ENCODE data around the gene BCOR.

DNA sequence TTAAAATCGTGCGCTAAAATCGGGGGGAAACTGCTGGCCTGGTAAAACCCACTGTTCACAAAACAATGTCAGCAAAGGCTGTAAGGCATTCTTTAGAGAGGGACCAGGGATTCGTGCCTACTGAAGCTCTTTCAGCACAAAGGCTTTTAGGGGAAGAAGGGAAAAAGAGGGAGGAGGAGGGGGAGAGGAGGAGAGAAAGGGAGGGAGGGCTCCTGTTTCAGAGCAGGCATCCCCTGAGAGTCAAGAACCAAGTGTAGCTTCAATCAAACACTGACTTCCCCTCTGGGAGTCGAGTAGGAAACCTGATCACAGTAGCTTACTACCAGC lies 9.5 kb downstream of the BCOR start:
- TF ChIP-seq POLR2A (IDR thresholded peaks at IDR 0.05; ENCODE audit: low read depth, low read length) = no peak
- TF ChIP-seq POLR2AphosphoS5 (IDR thresholded peaks at IDR 0.05; ENCODE audit: low read depth, low read length) = no peak
- no peak for TF ChIP-seq TAF1 (IDR thresholded peaks at IDR 0.05; ENCODE audit: low read depth, low read length)
- no peak for TF ChIP-seq PAX5 (IDR thresholded peaks at IDR 0.05; ENCODE audit: insufficient read depth, low read length, severe bottlenecking)
- no peak for TF ChIP-seq SPI1 (IDR thresholded peaks at IDR 0.05; ENCODE audit: low read depth, low read length)

Measured in GM12891 (cell line).